Activated T-cell treated with anti-CD3 and anti-CD28 coated beads, Interleukin-2, amount 50 U/mL, for 48 hours (primary cell): ENCODE results near the gene CLEC2D.

ENCODE experiments used
- DNase-seq, 2 experiments: peaks; one replicate each; pipeline ENCODE4 v3.0.0-alpha.2; 2020

CLEC2D gene

GRCh38 chr12:9730591-9730990, 61.1 kb downstream of the CLEC2D start:
- no peak for DNase-seq

DNA sequence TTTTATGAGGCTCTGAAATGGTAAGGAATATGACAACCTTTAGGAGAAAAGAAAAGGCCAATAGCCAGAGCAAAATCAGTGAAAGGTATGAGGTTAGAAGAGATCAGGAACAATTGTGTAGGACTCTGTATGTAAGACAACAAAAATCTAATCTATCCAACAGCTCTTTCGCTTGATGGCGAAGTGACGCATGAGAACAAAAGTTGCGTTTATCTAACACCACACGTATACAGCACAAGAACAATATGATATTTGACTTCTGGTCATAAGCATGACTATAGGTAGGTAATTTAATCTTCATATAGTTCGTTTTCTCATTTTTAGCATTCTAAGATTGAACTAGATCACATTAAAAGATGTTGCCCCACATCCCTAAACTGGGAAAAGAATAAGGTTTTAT, 61.9 kb downstream of the CLEC2D start:
- DNase-seq: no peak

GRCh38 chr12:9731797-9732196, 62.3 kb downstream of the CLEC2D start:
- no peak for DNase-seq

DNA sequence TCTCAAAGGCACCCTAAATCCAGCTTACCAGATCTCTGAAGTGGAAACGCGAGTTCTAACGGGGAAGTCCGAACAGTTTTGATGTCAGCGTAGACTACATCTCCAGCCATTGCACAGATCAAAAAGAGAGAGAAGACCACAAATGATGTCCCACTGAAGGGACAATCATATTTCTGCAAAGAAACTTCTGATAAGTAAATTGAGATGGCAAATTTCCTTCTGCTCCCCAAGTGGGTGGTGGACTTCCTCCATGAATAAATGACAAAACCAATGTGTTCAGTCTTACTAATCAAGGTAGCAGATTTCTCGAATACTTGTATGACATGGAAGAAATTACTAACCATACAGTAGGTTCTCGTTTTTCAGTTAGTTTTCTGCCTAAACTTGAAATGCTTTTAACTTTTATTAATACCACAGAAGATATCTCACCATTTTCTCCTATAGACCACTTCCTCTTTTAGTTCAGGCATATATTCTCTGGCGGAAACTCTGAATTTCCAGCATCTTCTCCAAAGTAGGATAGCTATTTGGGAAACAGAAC, 63.5 kb downstream of the CLEC2D start, which contains the start of gene CLECL1:
CLECL1 (minus strand) TSS at position 177 of the 541 bp plus-strand sequence.
- DNase-seq: no peak

DNA sequence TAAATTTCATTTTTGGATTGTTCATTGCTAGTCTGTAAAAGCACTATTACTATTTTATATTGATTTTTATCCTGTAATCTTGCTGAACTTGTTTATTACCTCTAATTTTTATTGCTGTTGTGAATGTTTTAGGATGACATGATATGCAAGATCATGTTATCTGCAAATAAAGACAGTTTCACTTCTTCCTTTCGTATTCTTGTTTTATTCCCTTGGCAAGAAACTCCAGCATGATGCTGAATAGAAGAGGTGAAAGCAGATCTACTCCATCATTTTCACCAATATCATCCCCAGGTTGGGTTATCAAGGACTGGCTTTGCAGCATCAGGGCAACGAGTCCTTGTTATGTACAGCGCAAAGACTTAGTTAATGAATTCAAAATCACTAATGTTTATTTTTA, 66.1 kb downstream of the CLEC2D start:
- DNase-seq: no peak

- no peak for DNase-seq
Measured at GRCh38 chr12:9736936-9737705, 67.6 kb downstream of the CLEC2D start.

GRCh38 chr12:9738905-9739304, 69.4 kb downstream of the CLEC2D start:
- peak in 1 of 2 experiments; percentile 39 for DNase-seq

DNA sequence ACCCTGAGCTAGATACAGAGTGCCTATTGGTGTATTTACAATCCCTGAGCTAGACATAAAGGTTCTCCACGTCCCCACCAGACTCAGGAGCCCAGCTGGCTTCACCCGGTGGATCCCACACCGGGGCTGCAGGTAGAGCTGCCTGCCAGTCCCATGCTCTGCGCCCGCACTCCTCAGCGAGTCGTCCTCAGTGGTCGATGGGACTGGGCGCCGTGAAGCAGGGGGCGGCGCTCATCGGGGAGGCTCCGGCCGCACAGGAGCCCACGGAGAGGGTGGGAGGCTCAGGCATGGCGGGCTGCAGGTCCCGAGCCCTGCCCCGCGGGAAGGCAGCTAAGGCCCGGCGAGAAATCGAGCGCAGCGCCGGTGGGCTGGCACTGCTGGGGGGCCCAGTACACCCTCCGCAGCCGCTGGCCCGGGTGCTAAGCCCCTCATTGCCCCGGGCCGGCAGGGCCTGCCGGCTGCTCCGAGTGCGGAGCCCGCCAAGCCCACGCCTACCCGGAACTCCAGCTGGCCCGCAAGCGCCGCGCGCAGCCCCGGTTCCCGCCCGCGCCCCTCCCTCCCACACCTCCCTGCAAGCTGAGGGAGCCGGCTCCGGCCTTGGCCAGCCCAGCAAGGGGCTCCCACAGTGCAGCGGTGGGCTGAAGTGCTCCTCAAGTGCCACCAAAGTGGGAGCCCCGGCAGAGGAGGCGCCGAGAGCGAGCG, 70.0 kb downstream of the CLEC2D start:
- DNase-seq: peak in 1 of 2 experiments; percentile 53

DNA sequence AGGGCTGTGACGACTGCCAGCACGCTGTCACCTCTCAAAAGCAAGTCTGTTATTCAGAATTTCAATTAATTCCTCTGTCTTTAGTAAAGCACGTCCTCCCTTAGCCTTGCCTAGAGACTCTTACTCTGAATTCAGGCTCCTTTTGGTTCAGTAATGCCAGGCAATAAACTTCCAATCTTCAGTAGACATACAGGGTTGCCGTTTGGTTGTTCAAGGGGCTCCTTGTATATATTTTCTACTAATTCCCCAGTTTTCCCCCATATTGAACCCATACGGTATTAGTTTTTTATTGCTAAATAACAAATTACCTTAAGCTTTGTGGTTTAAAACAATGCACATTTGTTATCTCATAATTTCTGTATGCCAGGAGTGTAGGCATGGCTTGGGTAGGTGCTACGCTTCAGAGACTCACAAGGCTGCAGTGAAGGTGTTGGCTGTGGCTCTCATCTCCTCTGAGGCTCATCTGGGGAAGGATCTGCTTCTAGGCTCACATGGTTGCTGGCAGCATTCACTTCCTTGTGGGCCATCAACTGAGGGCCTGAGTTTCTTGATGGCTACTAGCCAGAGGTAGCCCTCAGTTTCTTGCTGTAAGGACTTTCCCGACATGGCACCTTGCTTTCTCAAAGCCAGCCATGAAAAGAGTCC, 70.7 kb downstream of the CLEC2D start:
- DNase-seq: no peak

- DNase-seq: peak; percentile 73 to 74
Measured at GRCh38 chr12:9741726-9742125, 72.2 kb downstream of the CLEC2D start.

DNA sequence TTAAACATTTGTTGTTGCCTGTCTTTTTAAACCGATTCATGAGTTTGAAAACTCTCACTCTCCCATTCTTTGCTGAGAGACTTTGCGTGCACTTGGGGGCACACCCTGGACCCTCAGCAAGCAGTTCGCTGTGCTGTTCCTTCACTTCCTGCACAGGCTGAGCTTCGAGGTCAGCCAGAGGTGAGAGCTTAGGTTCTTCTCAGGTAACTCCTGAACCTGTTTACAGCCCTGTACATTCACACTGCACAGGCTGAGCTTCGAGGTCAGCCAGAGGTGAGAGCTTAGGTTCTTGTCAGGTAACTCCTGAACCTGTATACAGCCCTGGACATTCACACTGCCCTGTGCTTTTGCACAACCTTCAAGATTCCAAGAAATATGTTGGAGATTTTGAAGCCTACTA, 73.1 kb downstream of the CLEC2D start:
- peak in 1 of 2 experiments; percentile 39 for DNase-seq

GRCh38 chr12:9745199-9745598, 75.7 kb downstream of the CLEC2D start:
- no peak for DNase-seq
